Neural cell (in vitro differentiated cells): Measurements from ENCODE around the gene AGRN.

Source experiments
- CTCF ChIP-seq: fragments of 450-650 bp; IDR thresholded peaks from 2 replicates; pipeline ENCODE4 v1.5.1; 2014; ENCODE audit warnings: antibody characterized with exemption, mild to moderate bottlenecking, moderate library complexity; ENCODE audit not compliant: poor library complexity, severe bottlenecking
- EP300 ChIP-seq: fragments of 450-650 bp; conservative IDR thresholded peaks from 2 replicates; pipeline ENCODE4 v1.6.1; 2014; ENCODE audit warnings: antibody characterized with exemption, mild to moderate bottlenecking, moderate library complexity; ENCODE audit not compliant: poor library complexity, severe bottlenecking
- EZH2 ChIP-seq: fragments of 200-600, 300-800 bp; shearing (Covaris generic), sonication (generic); IDR thresholded peaks from 2 replicates; pipeline ENCODE4 v1.6.1; 2014; ENCODE audit warnings: antibody characterized with exemption, low read length, borderline replicate concordance, mild to moderate bottlenecking; ENCODE audit not compliant: insufficient read depth, poor library complexity, severe bottlenecking
- MXI1 ChIP-seq: fragments of 450-650 bp; conservative IDR thresholded peaks from 2 replicates; pipeline ENCODE4 v1.6.1; 2014; ENCODE audit warnings: antibody characterized with exemption, mild to moderate bottlenecking; ENCODE audit not compliant: poor library complexity, severe bottlenecking
- POLR2AphosphoS5 ChIP-seq: IDR thresholded peaks from 2 replicates; pipeline ENCODE4 v1.6.1; 2012
- SMC3 ChIP-seq: fragments of 450-650 bp; conservative IDR thresholded peaks from 2 replicates; pipeline ENCODE4 v1.6.1; 2014; ENCODE audit warnings: antibody characterized with exemption, mild to moderate bottlenecking, moderate library complexity; ENCODE audit not compliant: poor library complexity
- TAF1 ChIP-seq: IDR thresholded peaks from 2 replicates; pipeline ENCODE4 v1.6.1; 2012; ENCODE audit warnings: low read depth
- TF ChIP-seq, protein P1 (sequence below): IDR thresholded peaks from 2 replicates; pipeline ENCODE4 v1.6.1; 2012; ENCODE audit warnings: borderline replicate concordance

GRCh38 chr1:1054971-1055370 lies 35.1 kb downstream of the AGRN start:
- TF ChIP-seq CTCF (no peak), POLR2AphosphoS5 (no peak), EZH2 (no peak), EP300 (no peak), TAF1 (no peak), MXI1 (no peak), SMC3 (no peak)
- TF ChIP-seq, protein P1, sequence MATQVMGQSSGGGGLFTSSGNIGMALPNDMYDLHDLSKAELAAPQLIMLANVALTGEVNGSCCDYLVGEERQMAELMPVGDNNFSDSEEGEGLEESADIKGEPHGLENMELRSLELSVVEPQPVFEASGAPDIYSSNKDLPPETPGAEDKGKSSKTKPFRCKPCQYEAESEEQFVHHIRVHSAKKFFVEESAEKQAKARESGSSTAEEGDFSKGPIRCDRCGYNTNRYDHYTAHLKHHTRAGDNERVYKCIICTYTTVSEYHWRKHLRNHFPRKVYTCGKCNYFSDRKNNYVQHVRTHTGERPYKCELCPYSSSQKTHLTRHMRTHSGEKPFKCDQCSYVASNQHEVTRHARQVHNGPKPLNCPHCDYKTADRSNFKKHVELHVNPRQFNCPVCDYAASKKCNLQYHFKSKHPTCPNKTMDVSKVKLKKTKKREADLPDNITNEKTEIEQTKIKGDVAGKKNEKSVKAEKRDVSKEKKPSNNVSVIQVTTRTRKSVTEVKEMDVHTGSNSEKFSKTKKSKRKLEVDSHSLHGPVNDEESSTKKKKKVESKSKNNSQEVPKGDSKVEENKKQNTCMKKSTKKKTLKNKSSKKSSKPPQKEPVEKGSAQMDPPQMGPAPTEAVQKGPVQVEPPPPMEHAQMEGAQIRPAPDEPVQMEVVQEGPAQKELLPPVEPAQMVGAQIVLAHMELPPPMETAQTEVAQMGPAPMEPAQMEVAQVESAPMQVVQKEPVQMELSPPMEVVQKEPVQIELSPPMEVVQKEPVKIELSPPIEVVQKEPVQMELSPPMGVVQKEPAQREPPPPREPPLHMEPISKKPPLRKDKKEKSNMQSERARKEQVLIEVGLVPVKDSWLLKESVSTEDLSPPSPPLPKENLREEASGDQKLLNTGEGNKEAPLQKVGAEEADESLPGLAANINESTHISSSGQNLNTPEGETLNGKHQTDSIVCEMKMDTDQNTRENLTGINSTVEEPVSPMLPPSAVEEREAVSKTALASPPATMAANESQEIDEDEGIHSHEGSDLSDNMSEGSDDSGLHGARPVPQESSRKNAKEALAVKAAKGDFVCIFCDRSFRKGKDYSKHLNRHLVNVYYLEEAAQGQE = no peak
